HepG2 (cell line): Measurements from ENCODE around the gene TLR9. TPM values are rescaled to one million over a fixed set of nuclear protein-coding genes. Genes with fewer than 3 reads are reported as not detected.

ENCODE experiments used
- ARID2 ChIP-seq: sonication (generic); formaldehyde crosslinking; IDR thresholded peaks from 2 replicates; pipeline ENCODE4 v1.8.1; 2022; ENCODE audit warnings: mild to moderate bottlenecking, missing genetic modification reagents, borderline replicate concordance
- ASH2L ChIP-seq: fragments of 300-600, 200-600 bp; sonication (generic); IDR thresholded peaks from 2 replicates; pipeline ENCODE4 v1.7.0; 2017; ENCODE audit warnings: low read depth, mild to moderate bottlenecking, moderate library complexity, mixed read lengths, low read length; ENCODE audit not compliant: insufficient read length
- CC2D1A ChIP-seq: sonication (generic); formaldehyde crosslinking; IDR thresholded peaks from 2 replicates; pipeline ENCODE4 v1.8.1; 2023; ENCODE audit warnings: mild to moderate bottlenecking, missing genetic modification reagents
- HIVEP1 ChIP-seq: sonication (generic); formaldehyde crosslinking; IDR thresholded peaks from 2 replicates; pipeline ENCODE4 v1.4.0; 2020; ENCODE audit warnings: mild to moderate bottlenecking, missing genetic modification reagents
- JDP2 ChIP-seq: sonication (generic); formaldehyde crosslinking; IDR thresholded peaks from 2 replicates; pipeline ENCODE4 v1.8.1; 2022; ENCODE audit warnings: missing genetic modification reagents, borderline replicate concordance
- KLF12 ChIP-seq: sonication (generic); formaldehyde crosslinking; IDR thresholded peaks from 2 replicates; pipeline ENCODE4 v1.4.0; 2020; ENCODE audit warnings: missing genetic modification reagents, borderline replicate concordance
- TBL1XR1 ChIP-seq: fragments of 150-350 bp; IDR thresholded peaks from 2 replicates; pipeline ENCODE4 v1.6.1; 2014; ENCODE audit warnings: borderline replicate concordance, low read length; ENCODE audit not compliant: partially characterized antibody
- ZBTB26 ChIP-seq: IDR thresholded peaks from 2 replicates; pipeline ENCODE4 v1.6.1; 2016; ENCODE audit warnings: missing compliant biosample characterization, missing genetic modification reagents, borderline replicate concordance
- ZBTB34 ChIP-seq: sonication (generic); formaldehyde crosslinking; IDR thresholded peaks from 2 replicates; pipeline ENCODE4 v1.8.0; 2022; ENCODE audit warnings: mild to moderate bottlenecking, missing genetic modification reagents
- ZNF263 ChIP-seq: sonication (generic); formaldehyde crosslinking; IDR thresholded peaks from 2 replicates; pipeline ENCODE4 v1.4.0; 2020; ENCODE audit warnings: missing genetic modification reagents
- ZNF354B ChIP-seq: sonication (generic); formaldehyde crosslinking; IDR thresholded peaks from 2 replicates; pipeline ENCODE4 v1.8.0; 2022; ENCODE audit warnings: mild to moderate bottlenecking, missing genetic modification reagents
- ZNF383 ChIP-seq: sonication (generic); formaldehyde crosslinking; IDR thresholded peaks from 2 replicates; pipeline ENCODE4 v1.4.0; 2020; ENCODE audit warnings: missing genetic modification reagents, mild to moderate bottlenecking, borderline replicate concordance
- ZNF615 ChIP-seq: sonication (generic); formaldehyde crosslinking; IDR thresholded peaks from 2 replicates; pipeline ENCODE4 v1.5.0; 2020; ENCODE audit warnings: mild to moderate bottlenecking, missing genetic modification reagents, borderline replicate concordance
- polyA plus RNA-seq, 8 experiments: library from polyadenylated mRNA; depleted of rRNA in 3 of 8; stranded (reverse) in 7 of 8; unstranded in 1 of 8; fragments of >200 nt; fragmentation: Illumina TruSeq in 4 of 8; extraction: Trizol in 4 of 8; gene quantifications; 2 replicates each; pipeline versions ENCODE4 v1.2.1 to v1.2.3, GENCODE V29; 2011 to 2016; ENCODE audit warnings: low read depth in 4 of 8, missing spikeins in 1 of 8, mixed read lengths in 1 of 8; ENCODE audit not compliant: insufficient read depth in 1 of 8
- total RNA-seq, 5 experiments: library from RNA; depleted of rRNA; stranded (reverse); fragments of >200 nt; fragmentation: Illumina TruSeq; extraction: Trizol; gene quantifications; 2 replicates each; pipeline ENCODE4 v1.2.3, GENCODE V29; 2016; ENCODE audit warnings: low read depth in 1 of 5
- TF ChIP-seq, protein P1 (sequence below), 2 experiments: sonication (generic) in 1 of 2; formaldehyde crosslinking in 1 of 2; IDR thresholded peaks; 2 replicates each; pipeline versions ENCODE4 v1.6.1 to v1.9.0; 2014 to 2022; ENCODE audit warnings: antibody characterized with exemption in 1 of 2, borderline replicate concordance in 1 of 2, inconsistent platforms in 1 of 2, low read depth in 1 of 2, missing genetic modification reagents in 1 of 2
- TF ChIP-seq, protein P2 (sequence below): sonication (generic); formaldehyde crosslinking; conservative IDR thresholded peaks from 2 replicates; pipeline ENCODE4 v1.4.0; 2020; ENCODE audit warnings: missing genetic modification reagents
- TF ChIP-seq, protein P3 (sequence below): IDR thresholded peaks from 2 replicates; pipeline ENCODE4 v1.6.1; 2016; ENCODE audit warnings: low read depth

The TLR9 gene
- total and polyA plus RNA-seq, 2 of the 13 experiments (the other 11 are each of a cell fraction or from before 2014, with no cell fraction given): not detected

DNA sequence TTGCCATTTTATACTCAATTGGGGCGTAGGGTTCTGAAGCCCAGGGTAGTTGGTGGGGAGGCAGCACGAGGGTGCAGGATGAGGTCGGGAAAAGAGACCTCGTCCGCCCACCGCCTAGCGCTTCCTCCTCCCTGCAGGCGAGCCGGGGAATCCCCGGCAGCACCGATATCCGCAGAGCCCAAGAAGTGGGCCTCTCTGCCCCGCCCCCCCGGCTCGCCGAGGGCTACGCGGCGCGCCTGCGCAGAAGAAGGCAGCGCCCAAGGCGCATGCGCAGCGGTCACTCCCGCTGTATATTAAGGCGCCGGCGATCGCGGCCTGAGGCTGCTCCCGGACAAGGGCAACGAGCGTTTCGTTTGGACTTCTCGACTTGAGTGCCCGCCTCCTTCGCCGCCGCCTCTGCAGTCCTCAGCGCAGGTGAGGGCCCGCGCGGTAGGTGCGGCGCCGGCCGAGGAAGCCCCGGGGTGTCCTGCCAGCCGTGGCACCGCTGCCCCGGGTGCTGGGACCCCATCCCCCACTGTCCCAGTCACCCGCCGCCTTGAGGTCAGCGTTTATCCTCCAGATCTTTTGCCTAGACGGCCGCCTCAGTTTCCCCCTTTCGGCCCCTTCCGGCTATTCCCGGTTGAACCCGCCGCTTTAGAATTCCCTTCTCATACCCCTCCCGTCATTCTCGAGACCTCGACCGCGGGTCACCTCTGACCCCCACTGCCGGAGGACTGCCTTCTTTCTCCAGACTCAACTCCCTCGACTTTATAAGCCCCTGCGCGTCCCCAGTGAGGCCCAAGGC, 27.4 kb downstream of the TLR9 start, which contains the start of gene ALAS1 (continued):
- TF ChIP-seq, protein P1, sequence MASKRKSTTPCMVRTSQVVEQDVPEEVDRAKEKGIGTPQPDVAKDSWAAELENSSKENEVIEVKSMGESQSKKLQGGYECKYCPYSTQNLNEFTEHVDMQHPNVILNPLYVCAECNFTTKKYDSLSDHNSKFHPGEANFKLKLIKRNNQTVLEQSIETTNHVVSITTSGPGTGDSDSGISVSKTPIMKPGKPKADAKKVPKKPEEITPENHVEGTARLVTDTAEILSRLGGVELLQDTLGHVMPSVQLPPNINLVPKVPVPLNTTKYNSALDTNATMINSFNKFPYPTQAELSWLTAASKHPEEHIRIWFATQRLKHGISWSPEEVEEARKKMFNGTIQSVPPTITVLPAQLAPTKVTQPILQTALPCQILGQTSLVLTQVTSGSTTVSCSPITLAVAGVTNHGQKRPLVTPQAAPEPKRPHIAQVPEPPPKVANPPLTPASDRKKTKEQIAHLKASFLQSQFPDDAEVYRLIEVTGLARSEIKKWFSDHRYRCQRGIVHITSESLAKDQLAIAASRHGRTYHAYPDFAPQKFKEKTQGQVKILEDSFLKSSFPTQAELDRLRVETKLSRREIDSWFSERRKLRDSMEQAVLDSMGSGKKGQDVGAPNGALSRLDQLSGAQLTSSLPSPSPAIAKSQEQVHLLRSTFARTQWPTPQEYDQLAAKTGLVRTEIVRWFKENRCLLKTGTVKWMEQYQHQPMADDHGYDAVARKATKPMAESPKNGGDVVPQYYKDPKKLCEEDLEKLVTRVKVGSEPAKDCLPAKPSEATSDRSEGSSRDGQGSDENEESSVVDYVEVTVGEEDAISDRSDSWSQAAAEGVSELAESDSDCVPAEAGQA (IDR thresholded peaks at IDR 0.05; ENCODE audit: low read depth): no peak
- TF ChIP-seq, protein P1 (CRISPR knock-in tag; IDR thresholded peaks at IDR 0.05; ENCODE audit: borderline replicate concordance): no peak
- TF ChIP-seq KLF12 (0 out of 2 replicates have a peak, but pooled peaks have one; percentile 16), ZNF615 (0 out of 2 replicates have a peak, but pooled peaks have one; percentile 35), JDP2 (no peak), ARID2 (CRISPR knock-in tag) (0 out of 2 replicates have a peak, but pooled peaks have one; percentile 65), TBL1XR1 (no peak), ASH2L (no peak), ZBTB26 (no peak; the same call in 1 of the 2 replicates), ZNF383 (peak; percentile 72; the same call in 1 of the 2 replicates), CC2D1A (CRISPR knock-in tag) (no peak), ZNF354B (peak; percentile 84), HIVEP1 (CRISPR knock-in tag) (peak; percentile 95), ZNF263 (peak; percentile 73), ZBTB34 (CRISPR knock-in tag) (peak; percentile 42; the same call in 1 of the 2 replicates)
- TF ChIP-seq, protein P2, sequence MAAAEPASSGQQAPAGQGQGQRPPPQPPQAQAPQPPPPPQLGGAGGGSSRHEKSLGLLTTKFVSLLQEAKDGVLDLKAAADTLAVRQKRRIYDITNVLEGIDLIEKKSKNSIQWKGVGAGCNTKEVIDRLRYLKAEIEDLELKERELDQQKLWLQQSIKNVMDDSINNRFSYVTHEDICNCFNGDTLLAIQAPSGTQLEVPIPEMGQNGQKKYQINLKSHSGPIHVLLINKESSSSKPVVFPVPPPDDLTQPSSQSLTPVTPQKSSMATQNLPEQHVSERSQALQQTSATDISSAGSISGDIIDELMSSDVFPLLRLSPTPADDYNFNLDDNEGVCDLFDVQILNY (CRISPR knock-in tag): peak; percentile 51; the same call in 1 of the 2 replicates
- TF ChIP-seq, protein P3, sequence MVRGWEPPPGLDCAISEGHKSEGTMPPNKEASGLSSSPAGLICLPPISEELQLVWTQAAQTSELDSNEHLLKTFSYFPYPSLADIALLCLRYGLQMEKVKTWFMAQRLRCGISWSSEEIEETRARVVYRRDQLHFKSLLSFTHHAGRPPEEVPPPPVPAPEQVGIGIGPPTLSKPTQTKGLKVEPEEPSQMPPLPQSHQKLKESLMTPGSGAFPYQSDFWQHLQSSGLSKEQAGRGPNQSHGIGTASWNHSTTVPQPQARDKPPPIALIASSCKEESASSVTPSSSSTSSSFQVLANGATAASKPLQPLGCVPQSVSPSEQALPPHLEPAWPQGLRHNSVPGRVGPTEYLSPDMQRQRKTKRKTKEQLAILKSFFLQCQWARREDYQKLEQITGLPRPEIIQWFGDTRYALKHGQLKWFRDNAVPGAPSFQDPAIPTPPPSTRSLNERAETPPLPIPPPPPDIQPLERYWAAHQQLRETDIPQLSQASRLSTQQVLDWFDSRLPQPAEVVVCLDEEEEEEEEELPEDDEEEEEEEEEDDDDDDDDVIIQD (CRISPR knock-in tag): 0 out of 2 replicates have a peak, but pooled peaks have one; percentile 20
- TF ChIP-seq, all 625 proteins: peak for 220
